HEK293 (cell line): Measurements from ENCODE around the gene SYNC.

ENCODE experiments used
- CTCF ChIA-PET: fragments of 350-600 bp; formaldehyde crosslinking; extraction: SDS; loops from one replicate; lab custom pipeline; 2021; ENCODE audit warnings: antibody characterized with exemption; lab: Yijun Ruan, JAX
- POLR2A ChIA-PET: fragments of 300-600 bp; formaldehyde crosslinking; extraction: SDS; loops from one replicate; lab custom pipeline; 2020; ENCODE audit warnings: antibody characterized with exemption, inconsistent platforms; lab: Yijun Ruan, JAX
- H3K27ac ChIP-seq: fragments of 200-500 bp; sonication (Bioruptor generic); 2 replicates; pipeline ENCODE4 v1.5.1; 2014; ENCODE audit warnings: low read depth, low read length, control low read depth, inconsistent platforms; ENCODE audit errors: extremely low read depth
- H3K36me3 ChIP-seq, 2 experiments: fragments of 200-500 bp in 1 of 2; sonication (Bioruptor generic) in 1 of 2; 1 replicate in 1 of 2; 2 replicates in 1 of 2; pipeline ENCODE4 v1.5.1; 2014 to 2017; ENCODE audit warnings: inconsistent platforms in 2 of 2, low read length in 2 of 2; ENCODE audit not compliant: control insufficient read depth in 2 of 2, insufficient read depth in 1 of 2
- H3K4me1 ChIP-seq: fragments of 200-500 bp; sonication (Bioruptor generic); 2 replicates; pipeline ENCODE4 v1.5.1; 2014; ENCODE audit warnings: mild to moderate bottlenecking, low read length, inconsistent platforms; ENCODE audit not compliant: control insufficient read depth, insufficient read depth
- H3K4me3 ChIP-seq: 2 replicates; pipeline ENCODE4 v1.5.1; 2011; ENCODE audit warnings: low read depth, mild to moderate bottlenecking, control low read depth, low read length, moderate library complexity
- H3K9me3 ChIP-seq: fragments of 200-500 bp; sonication (Bioruptor generic); 2 replicates; pipeline ENCODE4 v1.5.1; 2014; ENCODE audit warnings: low read depth, low read length, inconsistent platforms; ENCODE audit not compliant: control insufficient read depth, insufficient read depth
- EGR2 ChIP-seq: fragments of 450-650 bp; formaldehyde crosslinking; IDR thresholded peaks from 2 replicates; pipeline ENCODE4 v1.5.1; 2016; ENCODE audit warnings: low read depth, missing biosample characterization, missing genetic modification characterization
- IKZF3 ChIP-seq: fragments of 450-650 bp; IDR thresholded peaks from 2 replicates; pipeline ENCODE4 v1.5.0; 2018; ENCODE audit warnings: missing biosample characterization, mild to moderate bottlenecking, missing genetic modification characterization, moderate library complexity
- KLF8 ChIP-seq: fragments of 450-650 bp; formaldehyde crosslinking; IDR thresholded peaks from 2 replicates; pipeline ENCODE4 v1.5.1; 2016; ENCODE audit warnings: missing biosample characterization, missing genetic modification characterization
- SP3 ChIP-seq: fragments of 450-650 bp; formaldehyde crosslinking; IDR thresholded peaks from 2 replicates; pipeline ENCODE4 v1.5.1; 2016; ENCODE audit warnings: missing biosample characterization, missing genetic modification characterization
- TSHZ1 ChIP-seq: fragments of 450-650 bp; formaldehyde crosslinking; IDR thresholded peaks from 2 replicates; pipeline ENCODE4 v1.5.1; 2016; ENCODE audit warnings: missing biosample characterization, missing genetic modification characterization, borderline replicate concordance
- ZBTB17 ChIP-seq: fragments of 450-650 bp; formaldehyde crosslinking; IDR thresholded peaks from 2 replicates; pipeline ENCODE4 v1.5.1; 2016; ENCODE audit warnings: missing biosample characterization, missing genetic modification characterization
- ZBTB7A ChIP-seq: fragments of 450-650 bp; formaldehyde crosslinking; IDR thresholded peaks from 2 replicates; pipeline ENCODE4 v1.5.1; 2016; ENCODE audit warnings: low read depth, missing biosample characterization, missing genetic modification characterization
- ZNF175 ChIP-seq: fragments of 450-650 bp; formaldehyde crosslinking; IDR thresholded peaks from 2 replicates; pipeline ENCODE4 v1.5.1; 2016; ENCODE audit warnings: missing biosample characterization, missing genetic modification characterization
- ZNF19 ChIP-seq: fragments of 450-650 bp; formaldehyde crosslinking; IDR thresholded peaks from 2 replicates; pipeline ENCODE4; 2016; ENCODE audit warnings: missing biosample characterization, missing genetic modification characterization, low read depth
- ZNF214 ChIP-seq: fragments of 450-650 bp; formaldehyde crosslinking; IDR thresholded peaks from 2 replicates; pipeline ENCODE4 v1.5.1; 2017; ENCODE audit warnings: missing biosample characterization, mild to moderate bottlenecking, missing genetic modification characterization, borderline replicate concordance
- ZNF394 ChIP-seq: fragments of 450-650 bp; formaldehyde crosslinking; IDR thresholded peaks from 2 replicates; pipeline ENCODE4 v1.5.1; 2016; ENCODE audit warnings: missing biosample characterization, missing genetic modification characterization, mild to moderate bottlenecking, moderate library complexity, borderline replicate concordance
- ZNF510 ChIP-seq: fragments of 450-650 bp; formaldehyde crosslinking; IDR thresholded peaks from 2 replicates; pipeline ENCODE4 v1.5.1; 2018; ENCODE audit warnings: mild to moderate bottlenecking, missing genetic modification characterization, missing biosample characterization; ENCODE audit not compliant: insufficient replicate concordance
- ZNF518A ChIP-seq: fragments of 450-650 bp; formaldehyde crosslinking; conservative IDR thresholded peaks from 2 replicates; pipeline ENCODE4 v1.5.1; 2016; ENCODE audit warnings: low read depth, missing biosample characterization, missing genetic modification characterization
- ZNF629 ChIP-seq: fragments of 450-650 bp; formaldehyde crosslinking; IDR thresholded peaks from 2 replicates; pipeline ENCODE4 v1.5.1; 2017; ENCODE audit warnings: missing biosample characterization, missing genetic modification characterization
- ZNF664 ChIP-seq: fragments of 450-650 bp; formaldehyde crosslinking; IDR thresholded peaks from 2 replicates; pipeline ENCODE4 v1.5.1; 2016; ENCODE audit warnings: missing biosample characterization, missing genetic modification characterization
- ZNF776 ChIP-seq: fragments of 450-650 bp; formaldehyde crosslinking; IDR thresholded peaks from 2 replicates; pipeline ENCODE4 v1.5.0; 2017; ENCODE audit warnings: missing biosample characterization, missing genetic modification characterization, borderline replicate concordance
- ZSCAN23 ChIP-seq: fragments of 450-650 bp; formaldehyde crosslinking; IDR thresholded peaks from 2 replicates; pipeline ENCODE4 v1.5.1; 2016; ENCODE audit warnings: missing biosample characterization, missing genetic modification characterization

SYNC gene

GRCh38 chr1:32639489-32640075, 63.0 kb downstream of the SYNC start (continued):
- no peak for TF ChIP-seq ZNF518A (tag by site-specific recombination)
- TF ChIP-seq TSHZ1 (tag by site-specific recombination): no peak
- TF ChIP-seq ZNF776 (tag by site-specific recombination): no peak
- TF ChIP-seq EGR2 (tag by site-specific recombination): no peak
- TF ChIP-seq ZNF664 (tag by site-specific recombination): no peak
- TF ChIP-seq ZSCAN23 (tag by site-specific recombination): no peak
- no peak for TF ChIP-seq ZBTB7A
- no peak for TF ChIP-seq ZNF175 (tag by site-specific recombination)

- H3K4me1 ChIP-seq: no peaks in the 10 kb centered on the region
- H3K4me3 ChIP-seq: no peak overlapping the region
- H3K9me3 ChIP-seq: no peaks in the 10 kb centered on the region
- TF ChIP-seq ZNF394 (tag by site-specific recombination) (peak; percentile 40; the same call in 1 of the 2 replicates), ZBTB17 (tag by site-specific recombination) (peak; percentile 30; the same call in 1 of the 2 replicates), SP3 (tag by site-specific recombination) (no peak), ZNF629 (tag by site-specific recombination) (no peak), ZNF19 (tag by site-specific recombination) (no peak), KLF8 (tag by site-specific recombination) (no peak), ZNF214 (tag by site-specific recombination) (no peak), IKZF3 (tag by site-specific recombination) (no peak), ZNF510 (no peak)
- no peak overlapping the region for H3K27ac ChIP-seq
- H3K36me3 ChIP-seq: peaks cover 14 to 28% of the 10 kb centered on the region in 2 experiments
- ChIA-PET CTCF (interaction anchor here (0.8 to 1.1 kb wide), 2 partner anchors 39 to 117 kb away, joined by 3 to 4 read pairs; no protein-coding TSS in a partner anchor), POLR2A (no interaction called here)
These were observed 65.5 kb downstream of the SYNC start for GRCh38 chr1:32636914-32637645.
